T-helper 1 cell treated with Interleukin-12 subunit alpha and Interleukin-12 subunit beta and Interleukin-4 antibody, amounts not matched to agents 30 μg/mL and 1 μg/mL, for 36 hours (primary cell): ENCODE measurements around the gene CSNK1E.

Experiments used
- H3K27ac Mint-ChIP-seq: one replicate; pipeline ENCODE4 v1.8.0; 2021; ENCODE audit warnings: mild to moderate bottlenecking, mixed read lengths
- H3K27me3 Mint-ChIP-seq: one replicate; pipeline ENCODE4 v1.8.0; 2021; ENCODE audit warnings: low read depth, mixed read lengths
- H3K36me3 Mint-ChIP-seq: one replicate; pipeline ENCODE4 v1.8.0; 2021; ENCODE audit warnings: low read depth, mixed read lengths
- H3K4me1 Mint-ChIP-seq: one replicate; pipeline ENCODE4 v1.8.0; 2021; ENCODE audit warnings: low read depth, mixed read lengths
- H3K4me3 Mint-ChIP-seq: one replicate; pipeline ENCODE4 v1.8.0; 2021; ENCODE audit warnings: mild to moderate bottlenecking, moderate library complexity, mixed read lengths
- H3K9me3 Mint-ChIP-seq: one replicate; pipeline ENCODE4 v1.8.0; 2021; ENCODE audit warnings: mixed read lengths

The CSNK1E gene

DNA sequence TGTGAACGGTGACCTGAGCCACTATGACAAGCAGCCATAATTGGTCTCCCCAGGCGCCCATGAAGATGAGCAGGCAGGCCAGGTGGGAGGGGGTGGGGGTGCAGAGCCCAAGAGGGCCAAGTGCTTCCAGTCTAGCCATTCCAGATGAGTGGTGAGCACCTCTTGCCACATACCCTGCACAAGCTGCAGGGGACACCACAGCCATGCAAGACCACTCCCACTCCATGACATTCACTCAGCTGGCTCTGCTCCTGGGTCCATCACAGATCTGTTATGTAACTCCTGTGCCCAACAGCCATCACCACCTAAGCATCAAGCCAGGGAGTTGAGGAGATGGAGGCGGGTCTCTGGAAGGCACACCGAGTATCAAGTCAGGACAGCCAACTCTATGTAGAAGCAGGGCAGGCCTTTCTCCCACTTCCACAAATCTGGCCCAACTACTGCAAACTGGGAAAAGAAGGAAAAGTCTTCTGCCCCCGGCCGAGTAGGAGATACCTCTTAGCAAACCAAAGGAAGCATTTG, 52.9 kb downstream of the CSNK1E start:
- Mint-ChIP-seq H3K4me1 (peaks cover 39% of the 10 kb centered on the region), H3K27me3 (no peaks in the 10 kb centered on the region), H3K27ac (no peak overlapping the region), H3K36me3 (peaks cover 5% of the 10 kb centered on the region), H3K4me3 (no peak overlapping the region), H3K9me3 (no peaks in the 10 kb centered on the region)

DNA sequence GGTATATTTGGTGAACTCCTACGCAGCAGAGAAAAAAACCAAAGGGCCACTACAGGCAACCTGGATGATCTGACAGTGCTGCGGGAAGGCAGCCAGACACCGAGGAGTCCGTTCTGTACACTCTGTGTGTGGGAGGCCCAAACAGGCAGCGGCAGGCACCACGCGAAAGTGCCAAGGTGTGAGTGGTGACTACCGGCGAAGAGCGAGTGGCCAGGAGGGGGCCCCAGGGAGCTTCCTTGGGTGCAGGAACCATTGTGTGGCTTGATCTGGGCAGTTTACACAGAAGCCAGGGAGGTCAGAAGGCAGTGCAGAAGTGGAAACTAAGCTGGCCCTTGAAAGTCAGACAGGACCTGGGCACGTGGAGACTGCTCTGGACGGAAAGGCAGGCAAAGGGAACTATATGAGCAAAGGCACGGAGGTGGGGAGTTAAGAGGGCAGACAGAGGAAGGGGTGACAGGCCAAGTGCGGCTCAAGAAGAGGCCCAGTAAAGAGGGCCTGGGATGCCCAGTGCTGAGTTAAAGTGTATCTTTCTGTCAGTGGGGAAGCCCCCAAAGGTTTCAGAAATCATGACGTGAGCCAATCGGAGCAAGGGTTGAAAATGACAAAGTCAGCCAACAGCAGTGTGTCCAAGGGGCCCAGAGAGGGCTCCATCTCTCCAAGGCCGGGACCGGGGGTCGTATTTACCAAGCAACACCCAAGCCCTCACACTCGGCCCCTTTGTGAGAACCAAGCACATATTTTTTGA, 55.0 kb downstream of the CSNK1E start:
- Mint-ChIP-seq H3K4me1 (peaks cover 28% of the 10 kb centered on the region), H3K4me3 (no peak overlapping the region), H3K27me3 (no peaks in the 10 kb centered on the region), H3K9me3 (no peaks in the 10 kb centered on the region), H3K27ac (no peak overlapping the region), H3K36me3 (peaks cover 7% of the 10 kb centered on the region)

DNA sequence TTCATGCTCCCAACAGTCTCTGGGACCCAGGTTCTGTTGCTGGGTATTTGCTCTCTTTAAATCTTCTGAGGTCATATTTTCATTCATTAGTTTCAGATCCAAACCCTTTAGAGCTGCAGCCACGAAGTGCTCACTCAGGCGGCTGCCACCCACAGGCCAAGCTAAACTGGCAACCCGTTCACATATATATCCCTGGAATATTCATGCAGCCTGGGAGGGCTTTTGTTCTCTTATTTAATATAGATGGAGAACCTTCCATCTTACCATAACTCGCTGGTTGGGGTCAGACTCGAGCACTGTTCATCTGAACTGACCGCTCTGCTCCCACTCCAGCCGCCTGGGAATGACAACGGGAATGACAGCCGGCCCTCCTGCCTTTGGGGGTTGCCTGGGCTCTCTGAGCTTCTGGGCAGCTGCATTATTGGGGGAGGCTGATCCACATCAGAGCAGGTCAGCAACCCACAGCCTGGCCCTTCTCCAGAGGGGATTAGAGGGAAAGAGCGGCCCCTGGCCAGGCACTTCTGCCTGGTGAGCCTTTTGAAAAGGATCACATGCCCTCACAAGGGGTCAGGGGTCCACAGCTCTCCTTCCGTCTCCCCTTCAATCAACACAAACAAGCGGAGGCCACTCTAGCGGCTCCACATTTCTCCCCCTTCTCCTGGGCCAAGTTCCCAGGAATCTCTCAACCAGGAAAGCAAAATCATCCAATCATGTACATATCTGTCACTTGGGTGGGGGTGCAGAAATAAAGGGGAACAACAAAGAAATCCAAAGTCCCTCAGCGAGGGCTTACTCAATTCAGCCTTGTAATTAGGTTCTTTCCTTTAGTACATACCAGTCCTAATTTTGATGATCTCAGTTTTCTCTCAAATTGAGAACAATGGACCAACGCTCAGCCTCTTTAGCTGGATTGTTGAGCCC, 56.2 kb downstream of the CSNK1E start:
- peaks cover 7% of the 10 kb centered on the region for H3K36me3 Mint-ChIP-seq
- no peaks in the 10 kb centered on the region for H3K27me3 Mint-ChIP-seq
- H3K9me3 Mint-ChIP-seq, result no peaks in the 10 kb centered on the region
- H3K4me3 Mint-ChIP-seq, result no peak overlapping the region
- H3K27ac Mint-ChIP-seq, result no peak overlapping the region
- H3K4me1 Mint-ChIP-seq, result peaks cover 18% of the 10 kb centered on the region

DNA sequence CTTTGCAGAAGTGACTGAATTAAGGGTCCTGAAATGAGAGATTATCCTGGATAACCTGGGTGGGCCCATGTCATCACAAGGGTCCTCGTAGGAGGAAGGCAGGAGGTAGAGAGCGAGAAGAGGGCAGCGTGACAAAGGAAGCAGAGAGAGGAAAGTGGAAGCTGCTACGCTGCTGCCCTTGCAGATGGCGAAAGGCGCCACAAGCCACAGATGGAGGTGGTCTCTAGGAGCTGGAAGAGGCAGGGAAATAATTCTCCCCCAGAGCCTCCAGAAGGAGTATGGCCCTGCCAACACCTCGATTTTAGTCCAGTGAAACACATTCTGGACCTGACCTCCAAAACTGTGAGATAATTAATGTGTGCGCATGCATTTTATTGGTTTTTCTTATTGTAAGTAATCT, 57.9 kb downstream of the CSNK1E start:
- Mint-ChIP-seq H3K4me3 (no peak overlapping the region), H3K4me1 (peaks cover 13% of the 10 kb centered on the region), H3K36me3 (peaks cover 7% of the 10 kb centered on the region), H3K9me3 (no peaks in the 10 kb centered on the region), H3K27ac (no peak overlapping the region), H3K27me3 (no peaks in the 10 kb centered on the region)

DNA sequence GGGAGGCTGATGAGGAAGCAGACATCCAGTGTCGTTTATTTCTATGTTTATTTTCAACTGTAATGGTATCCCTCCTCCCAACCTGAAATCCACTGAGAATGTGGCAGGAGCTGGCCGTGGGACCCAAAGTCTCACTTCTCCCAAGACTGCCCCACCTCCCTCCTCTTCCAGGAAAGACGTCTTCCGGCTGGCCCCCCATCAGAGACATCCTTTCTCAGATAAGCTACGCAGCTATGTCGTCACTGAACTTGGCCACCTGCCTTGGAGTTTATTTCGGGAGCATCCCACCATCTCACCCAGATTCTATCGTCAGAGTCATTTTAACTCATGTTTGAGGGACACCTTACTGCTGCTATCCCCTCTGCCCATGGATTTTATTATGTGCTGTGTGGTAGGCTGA, 58.3 kb downstream of the CSNK1E start:
- Mint-ChIP-seq H3K36me3 (peaks cover 5% of the 10 kb centered on the region), H3K27ac (no peak overlapping the region), H3K4me3 (no peak overlapping the region), H3K27me3 (no peaks in the 10 kb centered on the region), H3K9me3 (no peaks in the 10 kb centered on the region), H3K4me1 (peaks cover 13% of the 10 kb centered on the region)

DNA sequence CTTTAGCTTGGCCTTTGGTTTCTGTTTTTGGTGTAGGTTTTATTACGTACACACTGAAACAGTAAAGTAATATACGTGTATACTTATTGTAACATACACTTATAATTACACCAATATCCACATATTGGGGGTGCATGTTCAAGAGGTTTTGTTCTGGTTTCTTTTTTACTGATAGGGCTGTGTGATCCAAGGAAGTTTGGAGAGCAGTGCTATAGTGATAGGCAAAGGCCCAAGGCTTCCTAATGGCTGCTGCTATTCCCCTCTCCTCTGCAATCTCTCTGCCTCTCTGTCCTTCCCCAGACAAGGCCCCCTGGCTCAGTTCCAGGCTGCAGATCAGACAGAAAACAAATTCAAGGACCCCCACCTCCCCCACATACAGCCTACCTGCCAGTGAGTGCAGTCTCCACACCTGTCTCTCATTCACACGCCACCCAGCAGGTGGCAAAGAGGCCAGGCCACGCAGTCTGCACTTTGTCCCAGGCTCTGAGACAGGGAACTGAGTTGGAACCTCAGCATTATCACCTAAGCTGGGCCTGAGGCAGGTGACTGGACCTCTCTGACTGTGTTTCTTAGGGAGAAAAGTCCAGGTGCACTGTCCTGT, 59.5 kb downstream of the CSNK1E start:
- H3K4me1 Mint-ChIP-seq, result peaks cover 13% of the 10 kb centered on the region
- no peaks in the 10 kb centered on the region for H3K9me3 Mint-ChIP-seq
- peaks cover 5% of the 10 kb centered on the region for H3K36me3 Mint-ChIP-seq
- H3K27me3 Mint-ChIP-seq, result no peaks in the 10 kb centered on the region
- no peak overlapping the region for H3K4me3 Mint-ChIP-seq
- no peak overlapping the region for H3K27ac Mint-ChIP-seq

DNA sequence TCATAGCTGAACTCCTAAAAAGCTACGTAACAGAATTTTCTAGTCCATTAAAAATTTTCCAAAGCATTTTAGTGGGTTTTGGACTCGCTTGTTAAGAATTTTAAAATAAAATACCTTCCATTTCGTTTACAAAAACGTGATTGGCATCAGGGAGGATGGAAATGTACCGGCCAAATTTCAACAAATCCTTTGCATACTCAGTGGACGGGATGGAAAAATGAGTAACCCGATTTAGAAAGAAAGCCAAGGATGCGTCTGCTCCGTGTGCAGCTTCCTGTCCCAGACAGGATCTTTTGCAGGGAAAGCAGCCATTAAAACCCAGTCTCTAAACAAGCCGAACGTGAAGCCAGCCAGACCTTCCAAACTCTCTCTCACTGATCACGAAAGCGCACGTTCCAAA, 60.1 kb downstream of the CSNK1E start:
- H3K4me1 Mint-ChIP-seq, result peaks cover 10% of the 10 kb centered on the region
- peaks cover 3% of the 10 kb centered on the region for H3K36me3 Mint-ChIP-seq
- no peak overlapping the region for H3K27ac Mint-ChIP-seq
- H3K9me3 Mint-ChIP-seq, result no peaks in the 10 kb centered on the region
- H3K4me3 Mint-ChIP-seq, result no peak overlapping the region
- no peaks in the 10 kb centered on the region for H3K27me3 Mint-ChIP-seq

DNA sequence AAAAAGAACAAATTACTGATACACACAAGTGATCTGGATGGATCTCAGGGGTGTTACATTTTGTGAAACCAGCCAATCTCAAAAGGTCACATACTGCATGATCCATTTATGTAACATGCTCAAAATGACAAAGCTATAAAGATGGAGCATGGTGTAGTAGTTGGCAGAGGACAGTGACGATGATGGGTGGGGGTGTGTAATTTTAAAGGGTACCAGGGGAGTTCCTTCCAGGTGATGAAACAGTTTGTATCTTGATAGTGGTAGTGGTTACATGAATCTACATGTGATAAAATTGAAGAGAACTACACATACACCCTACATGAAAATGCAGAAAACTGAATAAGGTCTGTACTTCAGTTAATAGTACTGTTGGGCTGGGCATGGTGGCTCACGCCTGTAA, 61.5 kb downstream of the CSNK1E start:
- Mint-ChIP-seq H3K9me3 (no peaks in the 10 kb centered on the region), H3K36me3 (peaks cover 3% of the 10 kb centered on the region), H3K4me1 (peaks cover 6% of the 10 kb centered on the region), H3K27ac (no peak overlapping the region), H3K4me3 (no peak overlapping the region), H3K27me3 (no peaks in the 10 kb centered on the region)

DNA sequence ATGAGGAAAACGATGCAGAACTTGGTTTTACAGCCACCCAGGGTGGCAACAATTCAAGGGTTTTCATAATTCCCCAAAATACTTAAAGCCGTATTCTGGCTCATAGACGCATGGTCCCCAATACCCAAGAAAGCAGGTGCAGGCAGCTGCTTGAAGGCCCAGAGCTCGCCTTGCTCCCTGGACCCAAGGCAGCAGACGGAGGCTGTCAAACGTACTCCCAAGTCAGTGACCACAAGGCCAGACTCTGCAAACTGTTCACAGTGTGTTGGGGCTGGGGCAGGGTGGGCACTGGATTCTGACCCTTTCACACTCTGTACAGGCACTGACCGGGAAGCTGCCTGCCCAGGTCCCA, 65.9 kb downstream of the CSNK1E start:
- no peak overlapping the region for H3K4me3 Mint-ChIP-seq
- peaks cover 3% of the 10 kb centered on the region for H3K9me3 Mint-ChIP-seq
- H3K36me3 Mint-ChIP-seq, result peaks cover 13% of the 10 kb centered on the region
- H3K27ac Mint-ChIP-seq, result no peak overlapping the region
- no peaks in the 10 kb centered on the region for H3K4me1 Mint-ChIP-seq
- no peaks in the 10 kb centered on the region for H3K27me3 Mint-ChIP-seq

DNA sequence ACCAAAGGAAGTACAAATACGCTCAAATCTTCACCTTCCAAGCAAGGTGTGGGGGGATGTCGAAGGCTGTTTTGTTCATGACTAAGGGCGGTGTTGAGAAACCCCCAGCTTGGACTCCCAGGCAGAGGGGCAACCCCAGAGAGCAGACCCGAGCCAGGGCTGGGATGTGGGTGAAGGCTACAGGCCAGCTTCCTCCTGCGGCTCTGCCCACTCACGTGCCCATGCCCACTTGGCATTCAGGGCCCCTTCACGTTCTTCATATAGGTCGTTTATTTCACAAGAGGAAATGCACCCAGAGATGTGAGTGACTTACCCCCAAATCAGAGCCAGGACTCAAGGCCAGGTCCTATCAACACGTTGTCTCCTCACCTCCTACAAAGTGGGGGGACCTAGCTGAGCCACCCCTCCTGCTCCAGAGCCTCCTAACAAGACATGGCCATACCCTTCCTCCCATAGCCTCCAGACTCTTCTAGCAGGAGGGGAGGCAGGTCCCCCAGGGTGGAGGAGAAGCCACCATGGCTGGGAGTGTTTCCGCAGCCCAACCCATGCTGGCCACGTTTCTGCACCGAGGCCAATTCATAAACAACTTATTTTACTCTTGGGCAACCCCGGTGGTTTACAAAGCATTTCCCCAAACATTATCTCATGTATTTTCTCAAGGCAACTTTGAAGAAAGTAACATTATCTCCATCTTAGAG, 66.4 kb downstream of the CSNK1E start:
- Mint-ChIP-seq H3K4me1 (no peaks in the 10 kb centered on the region), H3K36me3 (peaks cover 13% of the 10 kb centered on the region), H3K27me3 (no peaks in the 10 kb centered on the region), H3K9me3 (peaks cover 3% of the 10 kb centered on the region), H3K4me3 (no peak overlapping the region), H3K27ac (no peak overlapping the region)

DNA sequence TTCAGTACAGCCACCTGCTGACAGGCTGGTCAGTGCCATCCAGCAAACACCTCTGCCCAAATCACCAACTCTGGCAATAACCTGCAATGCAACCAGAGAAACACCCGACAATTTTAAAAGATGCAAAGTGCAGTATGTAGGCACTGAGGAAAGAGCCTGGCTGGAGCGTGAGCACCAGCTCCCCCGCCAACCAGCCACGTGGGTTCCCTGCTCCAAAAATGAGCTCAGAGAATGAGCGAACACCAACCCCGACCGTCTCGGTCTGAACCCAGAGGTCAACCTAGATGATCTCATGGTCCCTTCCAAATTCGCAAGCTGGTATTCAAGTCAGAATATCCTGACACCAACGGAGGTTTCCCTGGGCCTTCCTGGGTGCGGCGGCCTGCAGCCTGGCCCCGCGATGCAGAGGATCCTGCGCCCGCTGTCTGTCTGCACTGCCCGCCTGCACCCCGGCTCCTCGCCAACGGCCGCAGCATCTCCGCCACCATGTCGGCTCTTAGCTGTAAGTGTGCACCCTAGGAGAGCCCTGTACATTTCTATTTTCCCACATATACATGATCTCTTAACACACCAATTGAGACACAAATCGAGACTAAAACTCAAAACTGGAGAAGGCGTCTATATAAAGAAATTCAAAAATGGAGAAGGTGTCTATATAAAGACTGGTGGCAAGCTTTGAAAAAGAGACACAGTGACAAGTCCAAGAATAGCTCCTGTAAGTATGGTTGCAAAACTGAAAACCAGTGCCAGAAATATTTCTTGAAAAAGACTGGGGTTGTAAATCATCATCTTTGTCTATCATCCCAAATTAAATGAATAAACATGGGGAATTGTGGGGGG, 67.2 kb downstream of the CSNK1E start:
- H3K9me3 Mint-ChIP-seq, result peaks cover 3% of the 10 kb centered on the region
- H3K4me3 Mint-ChIP-seq, result no peak overlapping the region
- no peak overlapping the region for H3K27ac Mint-ChIP-seq
- no peaks in the 10 kb centered on the region for H3K4me1 Mint-ChIP-seq
- peaks cover 13% of the 10 kb centered on the region for H3K36me3 Mint-ChIP-seq
- no peaks in the 10 kb centered on the region for H3K27me3 Mint-ChIP-seq

DNA sequence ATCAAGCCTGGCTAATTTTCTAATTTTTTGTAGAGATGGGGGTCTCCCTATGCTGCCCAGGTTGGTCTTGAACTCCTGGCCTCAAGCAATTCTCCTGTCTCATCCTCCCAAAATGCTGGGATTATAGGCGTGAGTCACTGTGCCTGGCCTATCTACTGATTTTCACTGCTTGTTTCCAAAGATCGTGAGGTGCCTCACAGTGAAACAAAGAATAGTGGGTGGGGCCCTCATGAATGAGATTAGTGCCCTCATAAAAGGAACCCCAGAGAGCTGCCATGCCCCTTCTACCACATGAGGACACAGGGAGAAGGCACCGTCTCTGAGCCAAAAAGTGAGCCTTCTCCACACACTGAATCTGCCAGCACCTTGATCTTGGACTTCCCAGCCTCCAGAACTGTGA, 67.9 kb downstream of the CSNK1E start:
- no peak overlapping the region for H3K4me3 Mint-ChIP-seq
- H3K27me3 Mint-ChIP-seq, result no peaks in the 10 kb centered on the region
- no peak overlapping the region for H3K27ac Mint-ChIP-seq
- no peaks in the 10 kb centered on the region for H3K4me1 Mint-ChIP-seq
- H3K36me3 Mint-ChIP-seq, result peaks cover 13% of the 10 kb centered on the region
- H3K9me3 Mint-ChIP-seq, result peaks cover 3% of the 10 kb centered on the region

DNA sequence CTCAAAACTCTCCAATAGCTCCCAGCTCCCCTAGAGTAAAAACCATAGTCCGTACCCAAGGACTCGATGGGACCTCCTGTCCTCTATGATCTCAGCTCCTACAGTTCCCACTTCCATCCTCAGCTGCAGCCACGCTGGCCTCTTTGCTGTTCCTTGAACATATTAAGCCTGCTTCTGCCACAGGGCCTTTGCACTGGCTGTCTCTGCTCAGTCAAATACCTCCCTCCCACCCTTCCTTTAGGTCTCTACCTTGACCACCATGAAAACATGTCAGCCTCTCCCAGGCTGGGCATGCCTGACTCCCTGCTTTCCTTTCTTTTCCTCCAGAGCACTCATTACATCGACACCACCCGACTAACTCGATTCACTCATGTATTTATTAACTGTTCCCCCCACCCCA, 69.0 kb downstream of the CSNK1E start:
- H3K4me3 Mint-ChIP-seq, result no peak overlapping the region
- peaks cover 13% of the 10 kb centered on the region for H3K36me3 Mint-ChIP-seq
- no peaks in the 10 kb centered on the region for H3K27me3 Mint-ChIP-seq
- no peaks in the 10 kb centered on the region for H3K4me1 Mint-ChIP-seq
- H3K27ac Mint-ChIP-seq, result no peak overlapping the region
- H3K9me3 Mint-ChIP-seq, result peaks cover 3% of the 10 kb centered on the region
